Gastroesophageal sphincter (tissue), 4 donors: ENCODE data around the gene ACVR1B. TPM values are rescaled to one million over a fixed set of nuclear protein-coding genes. Genes with fewer than 3 reads are reported as not detected.

Source experiments
- ATAC-seq: fragments of 150-250 bp; one replicate; pipeline ENCODE4 v1.9.1; 2016; ENCODE audit warnings: mild to moderate bottlenecking, moderate library complexity
- H3K27ac ChIP-seq, 4 donors: fragments of 200-600 bp; sonication (generic) in 3 of 4; 1 replicate in 3 of 4; 2 replicates in 1 of 4; pipeline ENCODE4 v1.5.1; 2016 to 2019
- H3K27me3 ChIP-seq: fragments of 200-600 bp; sonication (generic); one replicate; pipeline ENCODE4 v1.5.1; 2019
- H3K36me3 ChIP-seq, 2 donors: fragments of 200-600 bp; sonication (generic); one replicate each; pipeline ENCODE4 v1.5.1; 2019; ENCODE audit warnings: control low read depth in 1 of 2
- H3K4me1 ChIP-seq, 3 donors: fragments of 200-600 bp; sonication (generic); 1 replicate in 2 of 3; 2 replicates in 1 of 3; pipeline ENCODE4 v1.5.1; 2016 to 2019; ENCODE audit warnings: control low read depth in 2 of 3
- H3K4me3 ChIP-seq, 2 donors: fragments of 200-600 bp; sonication (generic); one replicate each; pipeline ENCODE4 v1.5.1; 2019; ENCODE audit warnings: mild to moderate bottlenecking in 1 of 2, moderate library complexity in 1 of 2
- H3K9me3 ChIP-seq, 3 donors: fragments of 200-600 bp; sonication (generic); one replicate each; pipeline ENCODE4 v1.5.1; 2017 to 2019; ENCODE audit warnings: control low read depth in 2 of 3
- EP300 ChIP-seq: sonication (generic); formaldehyde crosslinking; IDR thresholded peaks from one replicate; pipeline ENCODE4 v1.6.1; 2017; ENCODE audit warnings: antibody characterized with exemption, mild to moderate bottlenecking
- POLR2A ChIP-seq, 2 donors: fragments of 450-650 bp; IDR thresholded peaks; one replicate each; pipeline ENCODE4 v1.6.1; 2017; ENCODE audit warnings: antibody characterized with exemption in 2 of 2, mild to moderate bottlenecking in 2 of 2, moderate library complexity in 1 of 2
- POLR2AphosphoS5 ChIP-seq: sonication (generic); formaldehyde crosslinking; IDR thresholded peaks from one replicate; pipeline ENCODE4 v1.6.1; 2017; ENCODE audit warnings: antibody characterized with exemption
- WGBS, 2 donors: methylation state at CpG; one replicate each; pipeline ENCODE4 v1.1.5; 2018; ENCODE audit warnings: low coverage in 1 of 2; 5-methylcytosine and 5-hydroxymethylcytosine counted together
- total RNA-seq, 4 donors: library from RNA; depleted of rRNA; stranded (reverse); fragments of >200 nt; gene quantifications; one replicate each; pipeline ENCODE4 v1.1.0, GENCODE V29; 2016
- TF ChIP-seq, protein P1 (sequence below), 4 experiments: fragments of 200-600 bp in 2 of 4; fragments of 450-650 bp in 2 of 4; sonication (generic) in 1 of 4; IDR thresholded peaks; one replicate each; pipeline ENCODE4 v1.5.1; 2017 to 2019; ENCODE audit warnings: antibody characterized with exemption in 4 of 4, mild to moderate bottlenecking in 2 of 4, moderate library complexity in 2 of 4

The ACVR1B gene
- total RNA-seq, 4 donors from 2014 or later = 6.5 to 17.9 (median 10.5) TPM

DNA sequence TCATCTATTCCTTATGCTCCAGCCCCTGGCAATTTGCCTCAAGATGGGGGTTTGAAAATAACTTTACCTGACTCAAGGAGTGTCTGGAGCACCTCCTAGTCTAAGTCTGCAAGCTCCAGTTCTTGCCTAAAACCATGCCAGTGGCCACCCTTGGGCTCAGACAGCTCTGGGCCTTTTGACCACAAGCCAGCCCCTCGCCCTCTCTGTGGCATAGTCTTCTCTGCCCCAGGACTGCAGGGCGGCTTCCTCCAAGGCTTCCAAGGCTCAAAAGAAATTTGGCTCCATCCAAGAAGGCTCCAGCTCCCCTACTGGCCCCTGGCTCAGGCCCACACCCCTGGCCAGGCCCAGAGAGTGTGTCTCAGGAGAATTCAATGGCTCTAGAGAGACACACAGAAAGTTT, 29.4 kb upstream of the ACVR1B start:
- TF ChIP-seq, protein P1, sequence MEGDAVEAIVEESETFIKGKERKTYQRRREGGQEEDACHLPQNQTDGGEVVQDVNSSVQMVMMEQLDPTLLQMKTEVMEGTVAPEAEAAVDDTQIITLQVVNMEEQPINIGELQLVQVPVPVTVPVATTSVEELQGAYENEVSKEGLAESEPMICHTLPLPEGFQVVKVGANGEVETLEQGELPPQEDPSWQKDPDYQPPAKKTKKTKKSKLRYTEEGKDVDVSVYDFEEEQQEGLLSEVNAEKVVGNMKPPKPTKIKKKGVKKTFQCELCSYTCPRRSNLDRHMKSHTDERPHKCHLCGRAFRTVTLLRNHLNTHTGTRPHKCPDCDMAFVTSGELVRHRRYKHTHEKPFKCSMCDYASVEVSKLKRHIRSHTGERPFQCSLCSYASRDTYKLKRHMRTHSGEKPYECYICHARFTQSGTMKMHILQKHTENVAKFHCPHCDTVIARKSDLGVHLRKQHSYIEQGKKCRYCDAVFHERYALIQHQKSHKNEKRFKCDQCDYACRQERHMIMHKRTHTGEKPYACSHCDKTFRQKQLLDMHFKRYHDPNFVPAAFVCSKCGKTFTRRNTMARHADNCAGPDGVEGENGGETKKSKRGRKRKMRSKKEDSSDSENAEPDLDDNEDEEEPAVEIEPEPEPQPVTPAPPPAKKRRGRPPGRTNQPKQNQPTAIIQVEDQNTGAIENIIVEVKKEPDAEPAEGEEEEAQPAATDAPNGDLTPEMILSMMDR (IDR thresholded peaks at IDR 0.05) = no peak
- TF ChIP-seq EP300 = no peak
- no peak for TF ChIP-seq POLR2AphosphoS5
- no peak for TF ChIP-seq POLR2A (IDR thresholded peaks at IDR 0.05)
- H3K36me3 ChIP-seq = peaks cover 0 to 26% of the 10 kb centered on the region in 2 donors
- ATAC-seq = no peak
- peaks cover 14% of the 10 kb centered on the region for H3K27me3 ChIP-seq
- H3K27ac ChIP-seq = peak overlapping the region in 3 of 4 donors; percentile 65 to 70 (median 70)
- WGBS, 2 donors = no CpG with 5 or more reads among the region's 2 CpGs
- no peak overlapping the region for H3K4me3 ChIP-seq
- H3K4me1 ChIP-seq = peaks cover 0 to 36% (median 10%) of the 10 kb centered on the region in 3 donors
- H3K9me3 ChIP-seq = no peaks in the 10 kb centered on the region

DNA sequence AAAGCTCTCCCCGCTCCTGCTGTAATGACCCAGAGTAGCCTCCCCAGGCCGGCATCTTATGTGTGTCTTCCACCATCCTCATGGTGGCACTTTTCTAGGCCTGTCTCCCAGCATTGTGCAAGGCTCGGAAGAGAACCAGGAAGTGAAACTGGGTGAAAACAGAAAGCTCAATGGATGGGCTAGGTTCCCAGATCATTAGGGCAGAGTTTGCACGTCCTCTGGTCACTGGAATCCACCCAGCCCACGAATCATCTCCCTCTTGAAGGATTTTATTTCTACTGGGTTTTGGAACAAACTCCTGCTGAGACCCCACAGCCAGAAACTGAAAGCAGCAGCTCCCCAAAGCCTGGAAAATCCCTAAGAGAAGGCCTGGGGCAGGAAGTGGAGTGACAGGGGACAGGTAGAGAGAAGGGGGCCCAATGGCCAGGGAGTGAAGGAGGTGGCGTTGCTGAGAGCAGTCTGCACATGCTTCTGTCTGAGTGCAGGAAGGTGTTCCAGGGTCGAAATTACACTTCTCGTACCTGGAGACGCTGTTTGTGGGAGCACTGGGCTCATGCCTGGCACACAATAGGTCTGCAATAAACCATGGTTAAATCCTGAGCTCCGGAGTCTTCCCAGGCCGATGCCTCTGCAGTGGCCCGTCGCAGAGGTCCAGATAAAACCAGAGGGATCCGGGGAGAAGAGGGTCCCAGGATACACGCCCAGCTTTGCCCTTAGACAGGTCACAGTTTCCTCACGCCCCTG, 28.6 kb upstream of the ACVR1B start:
- peaks cover 0 to 21% of the 10 kb centered on the region in 2 donors for H3K36me3 ChIP-seq
- no peaks in the 10 kb centered on the region for H3K9me3 ChIP-seq
- peak overlapping the region in 3 of 4 donors; percentile 65 to 70 (median 70) for H3K27ac ChIP-seq
- peaks cover 14% of the 10 kb centered on the region for H3K27me3 ChIP-seq
- 40 to 55% methylated on average over 6 to 7 of the region's 16 CpGs for WGBS, 2 donors
- peak overlapping the region in 1 of 2 donors; percentile 12 for H3K4me3 ChIP-seq
- TF ChIP-seq POLR2A (IDR thresholded peaks at IDR 0.05) (no peak), EP300 (no peak), POLR2AphosphoS5 (peak; percentile 31)
- TF ChIP-seq, protein P1 (IDR thresholded peaks at IDR 0.05) = peak in 2 of 4 experiments; percentile 9 to 24
- H3K4me1 ChIP-seq = peaks cover 0 to 28% (median 7%) of the 10 kb centered on the region in 3 donors
- ATAC-seq = peak; percentile 75

DNA sequence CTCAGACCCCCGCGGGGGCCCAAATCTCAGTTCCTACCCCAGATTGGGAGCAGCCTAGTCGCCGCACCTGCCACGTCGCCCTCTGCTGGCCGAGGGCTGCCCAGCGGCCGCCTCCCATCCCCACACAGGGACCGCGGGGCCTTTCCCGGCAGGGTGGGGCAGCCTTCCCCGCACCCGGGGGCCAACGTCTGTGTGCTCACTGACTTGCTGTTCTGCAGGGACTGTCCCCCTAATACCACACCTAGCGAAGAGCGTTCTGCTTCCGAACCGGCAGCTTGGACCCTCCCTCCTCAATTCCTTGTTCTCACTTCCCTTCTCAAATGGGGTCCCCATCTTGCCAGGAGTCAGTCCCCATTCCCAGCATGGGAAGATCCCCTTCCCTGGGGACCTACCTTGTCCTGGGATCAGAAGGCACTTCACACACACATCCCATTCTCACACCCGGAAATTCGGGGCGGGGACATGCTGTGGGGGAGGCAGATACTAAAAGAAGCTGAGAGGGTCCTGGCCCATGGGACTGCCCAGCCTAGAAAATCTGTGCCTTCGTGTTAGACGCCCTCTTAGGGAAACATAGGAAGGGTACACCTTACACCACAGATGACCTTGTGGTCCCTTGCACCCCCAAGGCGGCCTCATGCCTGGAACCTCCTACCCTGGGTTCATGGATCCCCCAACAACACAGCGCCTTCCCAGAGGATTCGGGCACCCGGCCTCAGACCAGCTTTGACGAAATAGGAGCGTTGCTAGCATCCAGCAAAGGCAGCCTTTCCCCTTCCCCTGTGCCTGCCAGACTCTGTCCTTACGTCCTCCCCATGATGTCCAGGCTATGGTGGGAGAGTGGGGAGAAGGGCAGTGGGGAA, 27.8 kb upstream of the ACVR1B start:
- Histone ChIP-seq H3K27ac (peak overlapping the region in 3 of 4 donors; percentile 65 to 70 (median 70)), H3K4me1 (peaks cover 0 to 22% (median 7%) of the 10 kb centered on the region in 3 donors), H3K36me3 (peaks cover 0 to 16% of the 10 kb centered on the region in 2 donors), H3K4me3 (peak overlapping the region in 1 of 2 donors; percentile 12), H3K9me3 (no peaks in the 10 kb centered on the region), H3K27me3 (peaks cover 14% of the 10 kb centered on the region)
- ATAC-seq = peak; percentile 74
- 9 to 81% methylated on average over 5 to 6 of the region's 31 CpGs for WGBS, 2 donors
- TF ChIP-seq, protein P1 (IDR thresholded peaks at IDR 0.05) = peak in 3 of 4 experiments; percentile 66 to 89 (median 75)
- TF ChIP-seq EP300 (no peak), POLR2AphosphoS5 (no peak), POLR2A (IDR thresholded peaks at IDR 0.05) (no peak)

DNA sequence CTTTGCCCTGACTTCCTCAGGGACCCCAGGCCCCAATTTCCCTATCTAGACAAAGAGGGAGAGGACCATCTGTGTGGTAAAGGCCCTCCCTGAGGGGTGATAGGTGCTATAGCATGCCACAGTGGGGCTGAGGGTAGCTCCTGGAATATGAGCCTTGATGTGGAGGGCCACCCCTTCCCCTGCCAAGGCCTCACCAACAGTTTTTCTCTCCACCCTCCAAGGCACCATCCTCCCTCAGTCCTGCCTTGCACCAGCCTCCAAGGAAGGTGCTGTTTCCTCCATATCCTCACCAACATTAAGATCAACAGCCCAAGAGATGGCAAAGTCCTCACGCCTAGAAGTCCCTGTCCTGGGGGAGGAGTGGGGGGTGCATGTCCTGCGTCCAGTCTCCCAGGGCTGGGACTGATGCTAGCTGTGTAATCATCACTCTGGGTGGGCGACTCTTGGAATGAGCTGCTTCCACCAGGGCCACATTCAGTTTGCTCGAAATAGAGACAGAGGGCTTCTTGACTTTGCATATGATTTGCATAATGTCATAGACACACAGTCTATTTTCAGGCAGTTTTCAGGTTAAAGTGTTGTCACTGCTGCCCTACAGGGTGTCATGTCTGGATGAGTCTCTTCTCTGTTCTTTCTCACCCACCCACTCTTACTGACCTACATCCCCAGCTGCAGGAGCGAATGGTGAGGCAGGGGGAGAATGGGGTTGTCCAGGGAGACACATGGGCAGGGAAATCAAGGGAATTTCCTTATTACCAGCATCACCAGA, 26.8 kb upstream of the ACVR1B start:
- Histone ChIP-seq H3K9me3 (no peaks in the 10 kb centered on the region), H3K27ac (no peak overlapping the region), H3K4me3 (no peak overlapping the region), H3K27me3 (peaks cover 14% of the 10 kb centered on the region), H3K36me3 (peaks cover 0 to 11% of the 10 kb centered on the region in 2 donors), H3K4me1 (peaks cover 0 to 22% (median 7%) of the 10 kb centered on the region in 3 donors)
- no peak for ATAC-seq
- TF ChIP-seq POLR2AphosphoS5 (no peak), EP300 (no peak), POLR2A (IDR thresholded peaks at IDR 0.05) (no peak)
- TF ChIP-seq, protein P1 (IDR thresholded peaks at IDR 0.05) = no peak
- WGBS, 2 donors = 59% methylated on average over 4 of the region's 5 CpGs; no CpG with 5 or more reads in 1 of the 2 donors
